OCI-LY7 (cell line): ENCODE data around the gene PRPF40A. TPM values are rescaled to one million over a fixed set of nuclear protein-coding genes. Genes with fewer than 3 reads are reported as not detected.

Experiments
- BruUV-seq: library from RNA; stranded (reverse); fragments of 400-500 nt; replicated peaks from 2 replicates; lab custom pipeline; 2021; lab: Mats Ljungman, UMichigan
- CTCF ChIA-PET: fragments of 300-600 bp; sonication (Branson Sonifier 250); formaldehyde crosslinking; loops from one replicate; lab custom pipeline; 2022; ENCODE audit warnings: antibody characterized with exemption; ENCODE audit not compliant: unreplicated experiment; lab: Charles Lee
- POLR2A ChIA-PET: fragments of 300-600 bp; sonication (Branson Sonifier 250); formaldehyde crosslinking; loops from one replicate; lab custom pipeline; 2022; ENCODE audit warnings: antibody characterized with exemption; lab: Charles Lee
- DNase-seq: peaks from one replicate; pipeline ENCODE4 v3.0.0-alpha.2; 2015; ENCODE audit warnings: low spot score
- H2AFZ ChIP-seq: fragments of 200-600 bp; sonication (generic), shearing (Covaris generic); 2 replicates; pipeline ENCODE4 v1.6.1; 2014; ENCODE audit warnings: mild to moderate bottlenecking, antibody characterized with exemption, low read length, moderate library complexity
- H3K27ac ChIP-seq: fragments of 200-600 bp; sonication (generic); 2 replicates; pipeline ENCODE4 v1.5.1; 2014; ENCODE audit warnings: mixed run types, low read depth, mild to moderate bottlenecking, moderate library complexity, low read length, inconsistent platforms; ENCODE audit not compliant: poor library complexity, severe bottlenecking
- H3K36me3 ChIP-seq: fragments of 200-600 bp; sonication (generic); 2 replicates; pipeline ENCODE4 v1.6.1; 2014; ENCODE audit warnings: mild to moderate bottlenecking, antibody characterized with exemption, low read length, moderate library complexity, mixed read lengths; ENCODE audit not compliant: insufficient read depth
- H3K4me1 ChIP-seq: fragments of 200-600 bp; sonication (generic); 2 replicates; pipeline ENCODE4 v1.5.1; 2014; ENCODE audit warnings: mild to moderate bottlenecking, low read length; ENCODE audit not compliant: insufficient read depth, poor library complexity, severe bottlenecking
- H3K4me2 ChIP-seq: fragments of 200-600 bp; sonication (generic); 2 replicates; pipeline ENCODE4 v1.6.1; 2014; ENCODE audit warnings: mild to moderate bottlenecking, low read length
- H3K4me3 ChIP-seq: fragments of 200-600 bp; sonication (generic); 2 replicates; pipeline ENCODE4 v1.5.1; 2014; ENCODE audit warnings: mild to moderate bottlenecking, low read depth, low read length; ENCODE audit not compliant: poor library complexity, severe bottlenecking
- H3K79me2 ChIP-seq: fragments of 200-600 bp; sonication (generic); 2 replicates; pipeline ENCODE4 v1.6.1; 2016; ENCODE audit warnings: low read depth, mild to moderate bottlenecking, low read length, moderate library complexity, mixed read lengths; ENCODE audit not compliant: insufficient read depth
- H3K9me2 ChIP-seq: fragments of 200-600 bp; sonication (generic); 2 replicates; pipeline ENCODE4 v1.6.1; 2016; ENCODE audit warnings: mild to moderate bottlenecking, low read length, mixed read lengths; ENCODE audit not compliant: insufficient read depth
- H3K9me3 ChIP-seq: fragments of 200-600 bp; sonication (generic); 2 replicates; pipeline ENCODE4 v1.6.1; 2014; ENCODE audit warnings: mild to moderate bottlenecking, mixed run types, low read length, mixed read lengths
- H4K20me1 ChIP-seq: fragments of 200-600 bp; sonication (generic); 2 replicates; pipeline ENCODE4 v1.6.1; 2014; ENCODE audit warnings: mild to moderate bottlenecking, antibody characterized with exemption, low read length, moderate library complexity, mixed read lengths; ENCODE audit not compliant: insufficient read depth
- EZH2phosphoT487 ChIP-seq: fragments of 200-600 bp; sonication (generic); IDR thresholded peaks from 2 replicates; pipeline ENCODE4 v1.6.1; 2018; ENCODE audit warnings: low read depth, borderline replicate concordance, mild to moderate bottlenecking, mixed run types, antibody characterized with exemption, low read length, moderate library complexity, mixed read lengths
- intact Hi-C: fragments of 100-400 bp; cut with micrococcal nuclease; formaldehyde crosslinking; loops from one replicate; pipeline ENCODE4 v1.10.0; 2022; ENCODE audit not compliant: unreplicated experiment
- total RNA-seq, 2 experiments: library from RNA; depleted of rRNA in 1 of 2; stranded (reverse); fragments of >200 nt in 1 of 2; shearing (Covaris generic) in 1 of 2; gene quantifications; 2 replicates each; pipeline ENCODE4 v1.2.3, GENCODE V29; 2014 to 2022
- TF ChIP-seq, protein P1 (sequence below): fragments of 200-600 bp; sonication (generic); conservative IDR thresholded peaks from 2 replicates; pipeline ENCODE4 v1.5.1; 2014; ENCODE audit warnings: mild to moderate bottlenecking, antibody characterized with exemption, low read length, moderate library complexity, mixed read lengths

PRPF40A gene
- total RNA-seq, 2 experiments from 2014 or later: 156 to 177 TPM

DNA sequence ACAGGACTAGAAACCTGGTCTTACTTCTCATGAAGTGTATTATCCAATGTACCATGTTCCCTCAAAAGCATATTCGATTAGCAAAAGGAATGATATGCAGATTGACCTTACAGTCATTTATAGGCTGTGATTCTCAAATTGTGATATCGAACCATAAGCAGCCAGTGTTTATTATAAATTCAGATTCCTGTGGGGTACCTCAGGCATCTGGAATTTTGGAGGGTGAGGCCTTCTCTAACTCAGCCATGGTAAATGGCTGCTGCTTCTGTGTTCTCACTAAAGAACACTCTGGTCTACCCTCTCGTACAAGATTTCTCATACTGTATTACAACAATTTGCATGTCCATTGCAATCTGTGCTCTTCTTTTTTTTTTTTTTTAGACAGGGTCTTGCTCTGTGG, 84.5 kb downstream of the PRPF40A start:
- Histone ChIP-seq H3K9me3 (no peaks in the 10 kb centered on the region), H3K27ac (no peak overlapping the region), H3K36me3 (no peaks in the 10 kb centered on the region), H3K4me2 (no peak overlapping the region), H3K9me2 (no peaks in the 10 kb centered on the region), H2AFZ (no peak overlapping the region), H3K79me2 (no peaks in the 10 kb centered on the region), H3K4me1 (no peaks in the 10 kb centered on the region), H4K20me1 (no peaks in the 10 kb centered on the region), H3K4me3 (no peak overlapping the region)
- no peak for DNase-seq
- POLR2A ChIA-PET: no interaction called here
- no peak for TF ChIP-seq EZH2phosphoT487
- TF ChIP-seq, protein P1, sequence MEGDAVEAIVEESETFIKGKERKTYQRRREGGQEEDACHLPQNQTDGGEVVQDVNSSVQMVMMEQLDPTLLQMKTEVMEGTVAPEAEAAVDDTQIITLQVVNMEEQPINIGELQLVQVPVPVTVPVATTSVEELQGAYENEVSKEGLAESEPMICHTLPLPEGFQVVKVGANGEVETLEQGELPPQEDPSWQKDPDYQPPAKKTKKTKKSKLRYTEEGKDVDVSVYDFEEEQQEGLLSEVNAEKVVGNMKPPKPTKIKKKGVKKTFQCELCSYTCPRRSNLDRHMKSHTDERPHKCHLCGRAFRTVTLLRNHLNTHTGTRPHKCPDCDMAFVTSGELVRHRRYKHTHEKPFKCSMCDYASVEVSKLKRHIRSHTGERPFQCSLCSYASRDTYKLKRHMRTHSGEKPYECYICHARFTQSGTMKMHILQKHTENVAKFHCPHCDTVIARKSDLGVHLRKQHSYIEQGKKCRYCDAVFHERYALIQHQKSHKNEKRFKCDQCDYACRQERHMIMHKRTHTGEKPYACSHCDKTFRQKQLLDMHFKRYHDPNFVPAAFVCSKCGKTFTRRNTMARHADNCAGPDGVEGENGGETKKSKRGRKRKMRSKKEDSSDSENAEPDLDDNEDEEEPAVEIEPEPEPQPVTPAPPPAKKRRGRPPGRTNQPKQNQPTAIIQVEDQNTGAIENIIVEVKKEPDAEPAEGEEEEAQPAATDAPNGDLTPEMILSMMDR: no peak
- no TSS peak for BruUV-seq
- CTCF ChIA-PET: no interaction called here
- intact Hi-C loops: no loop called here

DNA sequence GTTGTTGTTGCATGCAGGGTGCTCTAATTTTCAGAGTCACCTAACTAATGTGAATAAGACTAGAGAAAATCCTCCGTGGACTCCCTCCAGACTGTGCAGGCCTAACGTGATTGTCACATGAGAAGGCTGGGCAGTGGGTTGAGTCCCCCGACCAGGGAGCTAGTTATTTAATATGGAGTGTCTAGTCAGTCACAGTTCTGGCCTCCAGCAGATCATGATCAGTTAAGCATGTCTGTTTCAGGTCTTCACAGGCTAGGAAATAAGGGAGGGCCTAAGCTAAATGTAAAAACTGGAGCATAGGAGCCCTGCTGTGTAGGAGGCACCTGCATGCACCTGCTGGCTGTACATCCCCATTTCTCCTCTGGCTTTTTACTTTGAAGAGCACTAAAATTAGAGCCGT, 86.8 kb downstream of the PRPF40A start:
- TF ChIP-seq EZH2phosphoT487: no peak
- TF ChIP-seq, protein P1: no peak
- POLR2A ChIA-PET: no interaction called here
- Histone ChIP-seq H3K27ac (no peak overlapping the region), H3K36me3 (no peaks in the 10 kb centered on the region), H3K9me3 (no peaks in the 10 kb centered on the region), H2AFZ (no peak overlapping the region), H3K9me2 (no peaks in the 10 kb centered on the region), H3K4me2 (no peak overlapping the region), H3K79me2 (no peaks in the 10 kb centered on the region), H4K20me1 (no peaks in the 10 kb centered on the region), H3K4me3 (no peak overlapping the region), H3K4me1 (no peaks in the 10 kb centered on the region)
- DNase-seq: no peak
- CTCF ChIA-PET: no interaction called here
- intact Hi-C loops: no loop called here
- no TSS peak for BruUV-seq

DNA sequence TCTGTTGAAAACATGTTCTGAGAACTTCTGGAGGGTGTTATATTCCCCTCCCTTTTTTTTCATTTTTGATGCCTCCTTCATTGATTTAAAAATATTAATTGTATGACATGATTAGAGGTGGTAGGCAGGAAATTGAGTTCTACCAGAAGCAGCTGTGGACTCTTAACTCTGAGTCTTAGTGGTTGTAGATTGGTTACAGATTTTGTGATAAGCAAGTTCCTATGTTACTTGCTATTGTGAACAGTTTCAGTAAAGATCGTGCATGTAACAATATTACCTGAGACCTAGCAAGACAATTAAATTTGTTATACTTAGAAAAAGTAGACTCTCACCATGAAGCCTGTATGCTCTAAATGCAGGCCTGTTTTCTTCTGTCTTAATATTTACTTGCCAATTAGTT, 88.1 kb downstream of the PRPF40A start:
- TF ChIP-seq, protein P1: no peak
- no peak for TF ChIP-seq EZH2phosphoT487
- H3K4me1 ChIP-seq: no peaks in the 10 kb centered on the region
- no TSS peak for BruUV-seq
- H3K4me3 ChIP-seq: no peak overlapping the region
- DNase-seq: no peak
- no peaks in the 10 kb centered on the region for H3K36me3 ChIP-seq
- no peaks in the 10 kb centered on the region for H4K20me1 ChIP-seq
- no peaks in the 10 kb centered on the region for H3K9me2 ChIP-seq
- POLR2A ChIA-PET: no interaction called here
- no peak overlapping the region for H2AFZ ChIP-seq
- no peaks in the 10 kb centered on the region for H3K79me2 ChIP-seq
- no peak overlapping the region for H3K27ac ChIP-seq
- CTCF ChIA-PET: no interaction called here
- H3K9me3 ChIP-seq: no peaks in the 10 kb centered on the region
- no peak overlapping the region for H3K4me2 ChIP-seq
- intact Hi-C loops: no loop called here
